Transverse colon (tissue), 4 donors: Measurements from ENCODE around the gene C19orf81. TPM values are rescaled to one million over a fixed set of nuclear protein-coding genes. Genes with fewer than 3 reads are reported as not detected.

Experiments used
- DNase-seq: peaks from one replicate; pipeline ENCODE4 v3.0.0-alpha.2; 2019
- H3K27ac ChIP-seq, 4 donors: fragments of 200-600 bp; sonication (generic); 2 replicates each; pipeline ENCODE4 v1.5.1; 2016 to 2018; ENCODE audit warnings: inconsistent platforms in 4 of 4
- H3K27me3 ChIP-seq: fragments of 200-600 bp; sonication (generic); 2 replicates; pipeline ENCODE4 v1.5.1; 2017; ENCODE audit warnings: inconsistent platforms
- H3K36me3 ChIP-seq, 4 donors: fragments of 200-600 bp; sonication (generic); 2 replicates each; pipeline ENCODE4 v1.5.1; 2017 to 2019; ENCODE audit warnings: inconsistent platforms in 4 of 4
- H3K4me1 ChIP-seq, 4 donors: fragments of 200-600 bp; sonication (generic); 2 replicates each; pipeline ENCODE4 v1.5.1; 2017 to 2020; ENCODE audit warnings: inconsistent platforms in 4 of 4
- H3K4me3 ChIP-seq, 4 donors: fragments of 200-600 bp; sonication (generic); 1 replicate in 1 of 4; 2 replicates in 3 of 4; pipeline versions ENCODE4 v1.5.1 to v1.6.1; 2017 to 2019; ENCODE audit warnings: inconsistent platforms in 4 of 4
- H3K9me3 ChIP-seq, 2 donors: fragments of 200-600 bp; sonication (generic); 2 replicates each; pipeline ENCODE4 v1.5.1; 2017 to 2019; ENCODE audit warnings: inconsistent platforms in 2 of 2
- EP300 ChIP-seq: sonication (generic); formaldehyde crosslinking; IDR thresholded peaks from one replicate; pipeline ENCODE4 v1.6.1; 2017; ENCODE audit warnings: antibody characterized with exemption, low read depth
- POLR2A ChIP-seq: fragments of 450-650 bp; IDR thresholded peaks from one replicate; pipeline ENCODE4 v1.6.1; 2016; ENCODE audit warnings: antibody characterized with exemption, mild to moderate bottlenecking, moderate library complexity
- POLR2AphosphoS5 ChIP-seq, 3 donors: sonication (generic); formaldehyde crosslinking; IDR thresholded peaks; one replicate each; pipeline ENCODE4 v1.6.1; 2016; ENCODE audit warnings: antibody characterized with exemption in 3 of 3
- WGBS, 2 donors: methylation state at CpG; one replicate each; pipeline ENCODE4 v1.1.5; 2018; ENCODE audit warnings: low coverage in 1 of 2; 5-methylcytosine and 5-hydroxymethylcytosine counted together
- in situ Hi-C, 4 donors: fragments of 200-750 bp; cut with MboI; loops; one replicate each; pipeline versions ENCODE4 v1.15.0 to v1.15.1; 2017; ENCODE audit warnings: low sequenced_read_pairs in 3 of 4, low pct_ligation_motif_present in 1 of 4, low pct_unique_long_range_greater_than_20kb in 1 of 4
- intact Hi-C: fragments of 100-400 bp; cut with DNase I; formaldehyde crosslinking; loops from one replicate; pipeline ENCODE4 v1.15.1; 2023; ENCODE audit warnings: low total_unique reads
- total RNA-seq, 4 donors: library from RNA; depleted of rRNA; stranded (reverse); fragments of >200 nt; gene quantifications; one replicate each; pipeline ENCODE4 v1.1.0, GENCODE V29; 2016
- TF ChIP-seq, protein P1 (sequence below), 5 experiments: fragments of 200-600 bp in 3 of 5; fragments of 450-650 bp in 2 of 5; sonication (generic) in 3 of 5; IDR thresholded peaks; 1 replicate in 2 of 5; 2 replicates in 3 of 5; pipeline ENCODE4 v1.5.1; 2016 to 2017; ENCODE audit warnings: antibody characterized with exemption in 5 of 5, inconsistent platforms in 3 of 5, mild to moderate bottlenecking in 2 of 5, moderate library complexity in 1 of 5

The C19orf81 gene
- total RNA-seq, 4 donors from 2014 or later, result not detected

GRCh38 chr19:50652722-50653121 is 3.5 kb downstream of the C19orf81 start:
- Histone ChIP-seq H3K4me1 (no peaks in the 10 kb centered on the region), H3K27ac (no peak overlapping the region), H3K9me3 (no peaks in the 10 kb centered on the region), H3K36me3 (no peaks in the 10 kb centered on the region), H3K27me3 (peaks cover 39% of the 10 kb centered on the region), H3K4me3 (no peak overlapping the region)
- TF ChIP-seq, protein P1, sequence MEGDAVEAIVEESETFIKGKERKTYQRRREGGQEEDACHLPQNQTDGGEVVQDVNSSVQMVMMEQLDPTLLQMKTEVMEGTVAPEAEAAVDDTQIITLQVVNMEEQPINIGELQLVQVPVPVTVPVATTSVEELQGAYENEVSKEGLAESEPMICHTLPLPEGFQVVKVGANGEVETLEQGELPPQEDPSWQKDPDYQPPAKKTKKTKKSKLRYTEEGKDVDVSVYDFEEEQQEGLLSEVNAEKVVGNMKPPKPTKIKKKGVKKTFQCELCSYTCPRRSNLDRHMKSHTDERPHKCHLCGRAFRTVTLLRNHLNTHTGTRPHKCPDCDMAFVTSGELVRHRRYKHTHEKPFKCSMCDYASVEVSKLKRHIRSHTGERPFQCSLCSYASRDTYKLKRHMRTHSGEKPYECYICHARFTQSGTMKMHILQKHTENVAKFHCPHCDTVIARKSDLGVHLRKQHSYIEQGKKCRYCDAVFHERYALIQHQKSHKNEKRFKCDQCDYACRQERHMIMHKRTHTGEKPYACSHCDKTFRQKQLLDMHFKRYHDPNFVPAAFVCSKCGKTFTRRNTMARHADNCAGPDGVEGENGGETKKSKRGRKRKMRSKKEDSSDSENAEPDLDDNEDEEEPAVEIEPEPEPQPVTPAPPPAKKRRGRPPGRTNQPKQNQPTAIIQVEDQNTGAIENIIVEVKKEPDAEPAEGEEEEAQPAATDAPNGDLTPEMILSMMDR (IDR thresholded peaks at IDR 0.05), result no peak
- TF ChIP-seq POLR2AphosphoS5 (IDR thresholded peaks at IDR 0.05) (no peak), POLR2A (no peak), EP300 (no peak)
- WGBS, 2 donors, result 88 to 93% methylated on average over 6 of the region's 6 CpGs
- intact Hi-C loops (no loop called here), in situ Hi-C loops (no loop called here)
- DNase-seq, result no peak

DNA sequence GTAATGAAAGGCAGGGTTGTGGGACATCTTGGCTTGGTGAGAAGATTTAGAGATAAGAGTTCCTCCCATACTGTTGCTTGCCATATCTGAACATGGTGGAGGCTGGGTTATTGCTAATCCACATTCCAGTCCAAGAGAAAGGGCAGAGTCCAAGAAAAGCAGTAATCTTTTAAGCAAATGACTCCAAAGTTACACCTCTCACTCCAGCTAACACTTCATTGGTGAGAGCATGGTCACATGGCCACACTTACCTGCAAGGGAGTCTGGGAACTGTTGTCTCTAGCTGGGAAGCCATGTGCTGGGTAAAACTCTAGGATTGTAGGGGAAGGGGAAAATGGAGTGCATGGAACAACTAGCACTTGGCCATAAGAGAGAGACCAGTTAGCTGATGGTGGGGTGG is 5.6 kb downstream of the C19orf81 start:
- no peak for DNase-seq
- in situ Hi-C loops (no loop called here), intact Hi-C loops (no loop called here)
- no peaks in the 10 kb centered on the region for H3K36me3 ChIP-seq
- peaks cover 0 to 14% (median 11%) of the 10 kb centered on the region in 4 donors for H3K4me1 ChIP-seq
- TF ChIP-seq POLR2AphosphoS5 (IDR thresholded peaks at IDR 0.05), result no peak
- TF ChIP-seq EP300, result no peak
- no peak for TF ChIP-seq POLR2A
- TF ChIP-seq, protein P1 (IDR thresholded peaks at IDR 0.05), result no peak
- H3K9me3 ChIP-seq, result no peaks in the 10 kb centered on the region
- H3K27ac ChIP-seq, result no peak overlapping the region
- H3K27me3 ChIP-seq, result peaks cover 60% of the 10 kb centered on the region
- no peak overlapping the region for H3K4me3 ChIP-seq

- H3K9me3 ChIP-seq, result no peaks in the 10 kb centered on the region
- H3K4me1 ChIP-seq, result peaks cover 0 to 14% (median 11%) of the 10 kb centered on the region in 4 donors
- H3K36me3 ChIP-seq, result no peaks in the 10 kb centered on the region
- H3K4me3 ChIP-seq, result no peak overlapping the region
- TF ChIP-seq EP300 (no peak), POLR2A (no peak), POLR2AphosphoS5 (IDR thresholded peaks at IDR 0.05) (no peak)
- TF ChIP-seq, protein P1 (IDR thresholded peaks at IDR 0.05), result no peak
- no peak overlapping the region for H3K27ac ChIP-seq
- no peak for DNase-seq
- intact Hi-C loops, result no loop called here
- in situ Hi-C loops, result no loop called here
- H3K27me3 ChIP-seq, result peaks cover 68% of the 10 kb centered on the region
- WGBS, 2 donors, result 46 to 57% methylated on average over 5 to 6 of the region's 6 CpGs
Observed at GRCh38 chr19:50657222-50657669, 8.0 kb downstream of the C19orf81 start.

DNA sequence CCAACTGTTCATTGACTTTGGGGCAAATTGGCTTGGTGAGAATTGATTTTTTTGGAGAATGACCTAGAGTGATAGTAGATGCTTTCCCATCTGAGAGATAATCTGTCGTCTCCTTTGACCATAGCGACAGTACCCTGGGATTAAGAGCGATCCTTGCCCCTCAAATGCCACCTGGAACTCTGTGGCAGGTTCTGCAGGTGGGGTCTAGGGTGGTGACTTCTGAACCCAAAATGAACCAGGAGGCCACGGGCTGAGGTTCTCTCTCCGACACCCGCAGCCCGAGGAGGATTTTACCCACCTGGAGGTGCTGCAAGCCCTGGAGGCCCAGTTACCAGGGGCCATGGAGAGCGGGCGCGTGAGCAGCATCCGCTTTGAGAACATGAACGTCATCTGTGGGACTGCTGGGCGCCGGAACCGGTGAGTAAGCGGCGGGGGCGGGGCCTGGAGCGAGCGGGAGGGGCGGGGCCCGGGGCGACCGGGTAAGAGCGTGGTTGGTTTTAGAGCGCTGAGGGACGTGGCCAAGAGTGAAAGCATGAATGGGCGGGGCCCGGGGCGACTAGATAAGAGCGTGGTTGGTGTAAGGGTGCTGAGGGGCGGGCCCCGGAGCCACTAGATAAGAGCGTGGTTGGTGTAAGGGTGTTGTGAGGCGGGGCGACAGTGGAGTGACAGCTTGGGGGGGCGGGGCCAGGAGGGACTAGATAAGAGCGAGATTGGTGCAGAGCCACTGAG is 8.6 kb downstream of the C19orf81 start:
- Histone ChIP-seq H3K4me1 (peaks cover 0 to 14% (median 11%) of the 10 kb centered on the region in 4 donors), H3K9me3 (no peaks in the 10 kb centered on the region), H3K36me3 (no peaks in the 10 kb centered on the region), H3K27ac (no peak overlapping the region), H3K27me3 (peaks cover 65% of the 10 kb centered on the region), H3K4me3 (no peak overlapping the region)
- in situ Hi-C loops (no loop called here), intact Hi-C loops (no loop called here)
- DNase-seq, result peak; percentile 68
- 9 to 30% methylated on average over 5 to 26 of the region's 38 CpGs for WGBS, 2 donors
- no peak for TF ChIP-seq EP300
- TF ChIP-seq POLR2A, result no peak
- TF ChIP-seq, protein P1 (IDR thresholded peaks at IDR 0.05), result no peak
- TF ChIP-seq POLR2AphosphoS5 (IDR thresholded peaks at IDR 0.05), result no peak
